A549 (cell line): ENCODE data around the gene ZNF595.

Experiments used
- CTCF ChIP-seq: fragments of >200 bp; sonication (Bioruptor Twin); formaldehyde crosslinking; IDR thresholded peaks from 3 replicates; pipeline ENCODE4 v1.5.1; 2016
- JUN ChIP-seq, 2 experiments: fragments of >200 bp; sonication (Bioruptor Twin); formaldehyde crosslinking; IDR thresholded peaks; 2 replicates in 1 of 2; 3 replicates in 1 of 2; pipeline ENCODE4 v1.6.1; 2016 to 2017
- NFE2L2 ChIP-seq: fragments of 150-350 bp; conservative IDR thresholded peaks from 2 replicates; pipeline ENCODE4 v1.6.1; 2014; ENCODE audit warnings: low read length
- POLR2A ChIP-seq: IDR thresholded peaks from 2 replicates; pipeline ENCODE4 v1.6.1; 2012; ENCODE audit warnings: mild to moderate bottlenecking, low read length
- TP53 ChIP-seq: fragments of 250-450 bp; sonication (Bioruptor Pico); IDR thresholded peaks from 2 replicates; pipeline ENCODE4 v1.5.0; 2021; ENCODE audit warnings: mild to moderate bottlenecking, moderate library complexity
- ZFP36 ChIP-seq: fragments of 450-650 bp; IDR thresholded peaks from 2 replicates; pipeline ENCODE4 v1.6.1; 2014; ENCODE audit warnings: borderline replicate concordance; ENCODE audit not compliant: partially characterized antibody

GRCh38 chr4:114149-114548 is 61.0 kb downstream of the ZNF595 start:
- no peak for TF ChIP-seq POLR2A
- TF ChIP-seq JUN (IDR thresholded peaks at IDR 0.05): no peak
- no peak for TF ChIP-seq NFE2L2
- TF ChIP-seq TP53 (CRISPR knock-in tag): no peak
- TF ChIP-seq ZFP36: no peak
- no peak for TF ChIP-seq CTCF
